Activated naive CD4-positive, alpha-beta T cell treated with Interleukin-2 at 50 U/mL for 16 hours (primary cell): ENCODE results near the gene POLR2I.
A peak's percentile ranks its signal among the peaks of the same experiment; 100 is the strongest.
"Not testable (repeated sequence)": the region's sequence is repeated elsewhere in the genome, so short reads cannot be mapped to it uniquely, and the experiment has no call there.

Source experiments
- DNase-seq: peaks from one replicate; pipeline ENCODE4 v3.0.0-alpha.2; 2020

The POLR2I gene

DNA sequence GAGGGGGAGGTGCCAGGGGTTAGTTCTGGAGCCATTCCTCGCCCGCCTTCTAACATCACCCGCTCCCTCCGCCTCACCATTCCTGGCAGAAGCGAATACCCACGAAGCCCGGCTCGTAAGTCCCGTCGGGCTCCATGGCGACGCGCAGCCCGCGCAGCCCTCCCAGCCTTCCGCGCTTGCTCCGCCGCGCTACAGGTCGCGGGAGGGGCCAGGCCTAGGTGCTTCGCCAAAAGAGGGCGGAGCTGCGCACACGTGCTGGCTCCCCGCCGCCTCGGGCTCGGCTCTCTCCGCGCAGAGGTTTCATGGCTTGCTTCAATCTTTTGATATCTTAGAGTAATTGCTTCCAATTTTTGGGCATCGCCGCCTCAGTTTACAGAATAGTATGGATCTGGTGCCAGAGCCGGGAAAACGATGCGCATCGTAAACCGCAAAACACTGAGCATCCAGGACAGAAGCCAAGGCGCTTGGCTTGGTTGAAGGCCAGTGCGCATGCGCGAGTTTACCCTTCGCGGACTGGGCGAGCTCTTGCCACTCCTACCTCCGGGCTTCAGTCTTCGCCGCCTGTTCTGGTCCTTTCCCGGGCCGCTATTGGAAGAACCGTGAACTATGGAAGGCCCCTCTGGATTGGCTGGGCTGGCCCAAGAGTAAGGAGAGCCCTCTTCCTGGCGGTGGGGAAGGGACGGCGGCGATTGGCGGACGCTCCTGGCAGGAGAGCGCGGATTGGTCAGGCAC lies at the start of gene POLR2I:
Gene POLR2I (minus strand): TSS at position 155 of the 732 bp plus-strand sequence. CDS start 19 bp downstream, at position 136.
- DNase-seq, result peak; percentile 98

DNA sequence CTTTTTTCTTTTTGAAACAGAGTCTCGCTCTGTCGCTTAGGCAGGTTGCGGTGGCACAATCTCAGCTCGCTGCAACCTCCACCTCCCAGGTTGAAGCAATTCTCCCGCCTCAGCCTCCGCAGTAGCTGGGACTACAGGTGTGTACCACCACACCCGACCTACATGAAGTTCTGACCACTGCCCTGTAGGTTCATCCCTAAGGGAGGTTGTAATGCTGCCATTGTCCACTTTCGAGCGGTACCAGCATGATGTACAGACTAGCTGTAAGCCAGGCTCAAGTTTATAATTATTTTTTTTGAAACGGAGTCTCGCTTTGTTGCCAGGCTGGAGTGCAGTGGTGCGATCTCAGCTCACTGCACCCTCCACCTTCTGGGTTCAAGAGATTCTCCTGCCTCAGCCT lies 49.1 kb upstream of the POLR2I start:
- no peak for DNase-seq

GRCh38 chr19:36160821-36161596 lies 46.3 kb upstream of the POLR2I start:
- DNase-seq, result no peak

DNA sequence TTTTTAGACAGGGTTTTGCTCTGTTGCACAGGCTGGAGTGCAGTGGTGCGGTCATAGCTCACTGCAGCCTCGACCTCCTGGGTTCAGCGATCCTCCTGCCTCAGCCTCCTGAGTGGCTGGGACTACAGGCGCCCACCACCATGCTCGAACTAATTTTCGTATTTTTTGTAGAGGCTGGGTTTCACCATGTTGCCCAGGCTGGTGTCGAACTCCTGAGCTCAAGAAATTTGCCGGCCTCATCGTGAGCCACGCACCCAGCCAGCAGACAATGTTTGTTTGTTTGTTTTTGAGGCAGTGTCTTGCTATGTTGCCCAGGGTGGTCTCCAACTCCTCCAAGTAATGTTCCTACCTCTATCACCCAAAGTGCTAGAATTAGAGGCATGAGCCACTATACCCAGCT lies 38.5 kb upstream of the POLR2I start:
- no peak for DNase-seq

DNA sequence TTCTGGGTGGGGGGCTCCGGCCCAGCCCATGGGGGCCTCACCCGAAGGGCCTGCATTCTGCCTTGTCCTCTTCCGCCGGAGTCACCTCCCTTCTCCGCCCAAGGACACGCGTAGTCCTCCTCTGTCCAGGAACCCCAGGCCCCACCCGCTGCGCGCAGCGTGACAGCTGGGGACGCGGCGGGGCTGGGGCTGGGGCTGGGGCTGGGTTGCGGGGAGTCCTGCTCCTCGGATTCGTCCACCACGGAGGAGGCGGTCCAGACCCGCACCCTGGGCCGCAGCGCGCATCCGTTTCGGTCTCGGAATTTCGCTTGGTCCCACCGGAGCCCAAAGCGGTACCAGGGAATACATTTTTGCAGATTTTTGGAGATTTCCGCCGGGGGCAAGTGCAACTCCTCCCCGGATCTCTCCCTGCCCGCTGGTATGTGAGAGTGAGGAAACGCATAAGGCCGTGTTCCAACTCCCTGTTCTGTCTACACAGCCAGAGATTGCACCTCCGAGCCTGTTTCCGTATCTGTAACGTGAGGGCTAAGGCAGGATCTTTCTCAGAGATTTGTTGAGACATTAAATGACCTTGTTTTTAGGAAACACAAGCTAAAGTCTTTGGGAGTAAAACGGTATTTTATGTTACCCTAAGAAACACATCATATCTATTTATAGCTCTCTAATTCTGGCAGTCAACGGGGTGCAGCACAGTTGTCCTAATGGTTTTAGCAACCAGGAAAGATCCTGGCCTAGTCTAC lies 37.8 kb upstream of the POLR2I start, which contains the start of gene COX7A1:
Gene COX7A1 (minus strand): TSS at position 96 of the 740 bp plus-strand sequence. CDS start 40 bp downstream, at position 56.
- DNase-seq, result no peak

- DNase-seq, result no peak
These were observed 37.3 kb upstream of the POLR2I start for GRCh38 chr19:36152019-36152351.

- DNase-seq, result no peak
These were observed 36.7 kb upstream of the POLR2I start for GRCh38 chr19:36151144-36152018.

GRCh38 chr19:36150586-36150985 lies 35.9 kb upstream of the POLR2I start:
- no peak for DNase-seq

GRCh38 chr19:36149673-36150406 lies 35.2 kb upstream of the POLR2I start:
- DNase-seq, result no peak

DNA sequence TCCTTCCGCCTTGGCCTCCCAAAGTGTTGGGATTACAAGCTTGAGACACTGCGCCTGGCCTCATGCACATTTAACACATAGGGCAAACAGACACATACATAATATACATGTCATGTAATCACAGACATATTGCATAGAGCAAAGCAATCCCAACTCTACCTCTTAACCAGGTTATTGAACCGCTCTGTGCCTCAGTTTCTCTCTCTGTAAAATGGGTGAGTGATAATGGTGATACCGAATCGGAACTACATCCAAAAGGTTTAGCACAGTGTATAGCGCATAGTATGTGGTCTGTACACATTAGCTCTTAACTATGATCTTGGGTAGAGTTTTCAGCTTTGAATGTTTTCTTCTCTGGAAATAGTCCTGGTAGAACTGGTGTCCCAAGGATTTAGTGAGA lies 29.9 kb upstream of the POLR2I start:
- no peak for DNase-seq

DNA sequence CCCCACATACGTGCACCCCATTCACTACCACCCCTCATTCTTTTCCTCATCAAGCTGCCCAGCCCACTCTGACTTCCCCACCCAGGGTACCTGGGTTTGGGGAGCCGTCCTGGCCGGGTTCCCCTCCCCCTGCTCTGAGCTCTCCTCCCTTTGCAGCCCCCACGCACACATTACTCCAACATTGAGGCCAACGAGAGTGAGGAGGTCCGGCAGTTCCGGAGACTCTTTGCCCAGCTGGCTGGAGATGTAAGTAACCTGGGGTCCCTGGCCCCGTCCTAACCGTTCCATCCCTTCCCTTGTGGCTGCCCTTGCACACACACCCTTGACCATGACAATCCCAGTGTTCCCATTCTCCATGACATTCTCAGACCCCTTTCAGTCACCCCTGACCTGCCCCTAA lies 27.8 kb upstream of the POLR2I start:
- DNase-seq, result no peak

DNA sequence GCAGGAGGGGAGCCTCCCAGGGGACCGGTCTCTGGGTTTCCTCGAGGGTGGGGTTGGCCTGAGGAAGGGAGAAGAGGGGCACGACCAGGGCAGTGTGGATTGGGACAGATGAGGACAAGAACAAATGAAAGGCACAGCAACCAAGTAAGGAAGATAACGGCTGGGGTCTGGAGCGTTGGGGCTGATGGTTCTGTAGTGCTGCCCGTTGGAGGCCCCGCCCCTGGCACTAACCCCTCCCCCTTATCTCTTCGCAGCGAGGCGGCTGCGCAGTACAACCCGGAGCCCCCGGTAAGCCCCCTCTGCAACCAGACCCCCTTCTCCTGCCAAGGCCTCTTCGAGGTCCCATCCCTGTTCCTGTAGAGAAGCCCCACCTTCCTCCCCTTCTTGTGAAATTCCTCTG lies 27.4 kb upstream of the POLR2I start:
- no peak for DNase-seq

GRCh38 chr19:36141039-36141927 lies 26.6 kb upstream of the POLR2I start:
- DNase-seq, result peak; percentile 90

DNA sequence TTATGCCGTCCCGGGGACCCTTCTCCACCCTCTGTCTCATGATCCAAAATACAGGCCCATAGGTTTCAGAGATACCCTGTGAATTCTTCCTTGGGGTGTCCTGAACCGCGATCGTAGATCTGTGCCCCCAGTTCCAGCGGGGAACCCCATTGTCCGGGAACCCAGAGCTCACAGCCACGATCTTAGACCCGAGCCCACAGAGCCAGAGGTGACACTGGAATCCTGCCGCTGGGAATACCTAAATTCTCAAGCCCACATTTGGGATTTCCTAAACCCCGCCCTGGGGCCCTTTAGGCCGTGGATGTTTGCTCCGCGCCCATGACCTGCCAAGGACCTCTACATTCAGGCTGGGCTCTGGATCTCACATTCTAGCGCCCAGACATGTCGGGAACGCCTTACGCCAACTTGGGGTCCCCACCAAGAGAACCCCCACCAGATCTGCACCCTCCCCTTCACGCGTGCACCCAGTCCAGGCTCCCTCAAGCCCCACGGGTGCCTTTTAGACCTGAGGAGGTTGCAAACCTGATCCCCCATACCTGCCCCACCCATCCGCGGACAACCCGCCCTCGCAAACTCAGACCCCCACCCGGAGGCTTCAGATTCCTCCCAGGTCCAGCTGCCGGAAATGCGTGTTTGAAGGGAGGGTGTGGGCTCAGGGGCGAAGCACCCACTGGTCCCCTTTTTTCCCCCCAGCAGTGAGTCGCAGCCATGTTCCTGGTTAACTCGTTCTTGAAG lies 25.8 kb upstream of the POLR2I start:
- peak; percentile 45 for DNase-seq

DNA sequence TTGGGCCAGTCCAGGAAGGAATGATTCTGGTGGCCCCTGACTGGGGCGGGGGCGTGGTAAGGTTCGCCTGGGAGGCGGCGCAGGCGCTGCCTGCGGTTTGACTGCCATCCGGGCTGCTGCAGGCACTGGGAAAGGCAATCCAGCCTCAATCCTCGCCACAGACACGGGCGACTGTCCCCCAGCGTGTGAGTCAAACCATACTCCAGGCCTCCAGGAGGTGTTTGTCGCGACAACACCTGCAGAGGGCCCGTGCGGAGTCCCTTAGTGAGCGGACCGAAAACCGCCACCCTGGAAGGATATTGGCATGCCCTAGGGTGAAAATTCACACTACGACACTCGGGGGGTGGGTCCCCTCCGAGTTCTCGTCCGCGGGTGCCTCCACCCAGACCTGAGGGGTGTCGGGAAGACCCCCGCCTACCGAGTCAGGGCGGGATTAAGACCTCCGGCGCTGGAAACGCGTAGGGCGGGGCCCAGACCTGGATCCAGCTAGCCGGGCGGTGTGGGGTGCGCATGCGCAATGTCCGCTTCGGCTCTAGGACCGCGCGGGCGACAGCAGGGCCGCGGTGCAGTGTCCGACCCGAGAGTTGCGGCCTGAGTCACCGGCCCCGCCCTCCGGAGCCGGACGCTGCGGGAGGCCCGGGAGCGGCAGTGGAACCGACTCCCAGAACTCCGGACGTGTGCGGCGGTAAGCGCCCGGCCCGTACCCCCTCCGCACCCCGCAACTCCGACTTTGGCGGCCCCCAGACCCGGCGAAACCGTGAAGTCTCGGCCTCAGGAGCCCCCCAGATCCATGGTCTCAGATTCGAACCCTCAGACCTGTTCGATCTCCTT lies 25.0 kb upstream of the POLR2I start, which contains the start of gene CAPNS1:
Gene CAPNS1 (plus strand): TSS at position 594 of the 831 bp plus-strand sequence. CDS start 946 bp downstream, outside the sequence.
- peak; percentile 91 for DNase-seq

- no peak for DNase-seq
These were observed 24.4 kb upstream of the POLR2I start for GRCh38 chr19:36139120-36139472.

- DNase-seq, result no peak
These were observed 22.4 kb upstream of the POLR2I start for GRCh38 chr19:36136964-36137686.

- DNase-seq, result not testable (repeated sequence)
These were observed 20.2 kb upstream of the POLR2I start for GRCh38 chr19:36134867-36135266.
